Calu3 (cell line): ENCODE measurements around the gene ZNF444. TPM values are rescaled to one million over a fixed set of nuclear protein-coding genes. Genes with fewer than 3 reads are reported as not detected.

ENCODE experiments used
- BruUV-seq: library from RNA; stranded (reverse); fragments of 400-500 nt; replicated peaks from 2 replicates; lab custom pipeline; 2021; lab: Mats Ljungman, UMichigan
- CTCF ChIA-PET: fragments of 300-600 bp; sonication (Branson Sonifier 250); formaldehyde crosslinking; loops from one replicate; lab custom pipeline; 2022; ENCODE audit warnings: antibody characterized with exemption; lab: Charles Lee
- DNase-seq: peaks from one replicate; pipeline ENCODE4 v3.0.0; 2022
- H3K27ac Mint-ChIP-seq: one replicate; pipeline ENCODE4 v1.8.0; 2022; ENCODE audit warnings: mixed read lengths; ENCODE audit not compliant: unreplicated experiment
- H3K27me3 Mint-ChIP-seq: one replicate; pipeline ENCODE4 v1.8.0; 2022; ENCODE audit warnings: mixed read lengths; ENCODE audit not compliant: unreplicated experiment
- H3K36me3 Mint-ChIP-seq: one replicate; pipeline ENCODE4 v1.8.0; 2022; ENCODE audit warnings: mild to moderate bottlenecking, moderate library complexity, mixed read lengths; ENCODE audit not compliant: insufficient read depth, unreplicated experiment
- H3K4me1 Mint-ChIP-seq: one replicate; pipeline ENCODE4 v1.8.0; 2022; ENCODE audit warnings: mild to moderate bottlenecking, low read depth, mixed read lengths; ENCODE audit not compliant: unreplicated experiment
- H3K4me3 Mint-ChIP-seq: one replicate; pipeline ENCODE4 v1.8.0; 2022; ENCODE audit warnings: mild to moderate bottlenecking, low read depth, moderate library complexity, mixed read lengths; ENCODE audit not compliant: unreplicated experiment
- H3K9me3 Mint-ChIP-seq: one replicate; pipeline ENCODE4 v1.8.0; 2022; ENCODE audit warnings: low read depth, mixed read lengths; ENCODE audit not compliant: unreplicated experiment
- intact Hi-C: fragments of 100-400 bp; cut with micrococcal nuclease; formaldehyde crosslinking; loops from one replicate; pipeline ENCODE4 v1.10.0; 2022; ENCODE audit not compliant: unreplicated experiment
- total RNA-seq: library from RNA; stranded (reverse); gene quantifications from 2 replicates; pipeline ENCODE4 v1.2.3, GENCODE V29; 2022
- TF ChIP-seq, protein P1 (sequence below): fragments of 200-600 bp; IDR thresholded peaks from one replicate; pipeline ENCODE4 v1.8.0; 2022; ENCODE audit warnings: antibody characterized with exemption; ENCODE audit not compliant: unreplicated experiment

The ZNF444 gene
- total RNA-seq, 1 experiment from 2014 or later, result 78.6 TPM

DNA sequence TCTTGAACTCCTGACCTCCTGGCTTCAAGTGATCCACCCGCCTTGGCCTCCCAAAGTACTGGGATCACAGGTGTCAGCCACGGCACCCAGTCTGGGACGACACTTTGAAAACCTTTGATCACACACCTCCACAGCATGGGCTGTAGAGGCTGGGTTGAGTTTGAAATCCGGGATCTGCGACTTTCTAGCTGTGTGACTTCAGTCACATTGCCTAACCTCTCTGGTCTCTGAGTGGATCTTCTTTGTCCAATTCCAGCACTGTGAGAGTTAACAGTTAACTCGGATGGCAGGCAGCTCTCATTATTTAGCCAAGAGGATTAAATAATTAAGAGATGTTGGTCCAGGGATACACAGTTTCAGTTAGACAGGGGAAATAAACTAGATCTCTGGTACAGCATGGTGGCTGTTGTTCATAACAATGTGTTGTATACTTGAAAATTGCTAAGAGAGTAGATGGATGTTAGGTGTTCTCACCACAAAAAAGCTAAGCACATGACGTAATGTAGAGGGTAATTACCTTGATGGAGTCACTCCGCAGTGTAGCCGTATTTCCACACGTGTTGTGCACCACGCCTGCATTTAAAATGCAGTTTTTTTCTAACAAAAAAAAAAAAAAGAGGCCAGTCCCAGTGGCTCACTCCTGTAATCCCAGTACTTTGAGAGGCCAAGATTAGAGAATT, 36.6 kb downstream of the ZNF444 start:
- no peaks in the 10 kb centered on the region for H3K9me3 Mint-ChIP-seq
- no peaks in the 10 kb centered on the region for H3K4me1 Mint-ChIP-seq
- no peak overlapping the region for H3K27ac Mint-ChIP-seq
- no peak for DNase-seq
- CTCF ChIA-PET, result interaction anchor here (0.7 kb wide), 1 partner anchor 276 kb away, joined by 6 read pairs; no protein-coding TSS in a partner anchor
- no peak overlapping the region for H3K4me3 Mint-ChIP-seq
- no peaks in the 10 kb centered on the region for H3K36me3 Mint-ChIP-seq
- TF ChIP-seq, protein P1, sequence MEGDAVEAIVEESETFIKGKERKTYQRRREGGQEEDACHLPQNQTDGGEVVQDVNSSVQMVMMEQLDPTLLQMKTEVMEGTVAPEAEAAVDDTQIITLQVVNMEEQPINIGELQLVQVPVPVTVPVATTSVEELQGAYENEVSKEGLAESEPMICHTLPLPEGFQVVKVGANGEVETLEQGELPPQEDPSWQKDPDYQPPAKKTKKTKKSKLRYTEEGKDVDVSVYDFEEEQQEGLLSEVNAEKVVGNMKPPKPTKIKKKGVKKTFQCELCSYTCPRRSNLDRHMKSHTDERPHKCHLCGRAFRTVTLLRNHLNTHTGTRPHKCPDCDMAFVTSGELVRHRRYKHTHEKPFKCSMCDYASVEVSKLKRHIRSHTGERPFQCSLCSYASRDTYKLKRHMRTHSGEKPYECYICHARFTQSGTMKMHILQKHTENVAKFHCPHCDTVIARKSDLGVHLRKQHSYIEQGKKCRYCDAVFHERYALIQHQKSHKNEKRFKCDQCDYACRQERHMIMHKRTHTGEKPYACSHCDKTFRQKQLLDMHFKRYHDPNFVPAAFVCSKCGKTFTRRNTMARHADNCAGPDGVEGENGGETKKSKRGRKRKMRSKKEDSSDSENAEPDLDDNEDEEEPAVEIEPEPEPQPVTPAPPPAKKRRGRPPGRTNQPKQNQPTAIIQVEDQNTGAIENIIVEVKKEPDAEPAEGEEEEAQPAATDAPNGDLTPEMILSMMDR, result no peak
- H3K27me3 Mint-ChIP-seq, result peaks cover 73% of the 10 kb centered on the region
- intact Hi-C loops, result loop anchor here (10.0 kb wide), 1 partner anchor 157 kb away; no protein-coding TSS in a partner anchor
- BruUV-seq, result no TSS peak

DNA sequence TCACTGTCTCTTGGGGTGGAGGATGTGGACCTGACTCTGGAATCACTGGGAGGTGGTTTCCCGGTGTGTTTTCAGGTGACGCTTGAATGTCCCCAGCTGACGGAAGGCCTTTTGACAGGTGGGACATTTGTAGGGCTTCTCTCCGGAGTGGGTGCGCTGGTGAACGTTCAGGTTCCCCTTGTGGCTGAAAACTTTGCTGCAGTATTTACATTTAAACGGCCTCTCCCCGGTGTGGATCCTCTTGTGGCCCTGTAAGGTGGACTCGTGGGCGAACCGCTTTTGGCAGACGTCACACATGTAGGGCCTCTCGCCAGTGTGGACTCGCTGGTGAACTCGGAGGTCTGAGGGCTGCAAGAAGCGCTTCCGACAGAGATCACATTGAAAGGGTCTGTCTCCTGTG, 48.7 kb downstream of the ZNF444 start:
- Mint-ChIP-seq H3K27me3 (peaks cover 51% of the 10 kb centered on the region), H3K27ac (no peak overlapping the region), H3K36me3 (no peaks in the 10 kb centered on the region), H3K4me1 (no peaks in the 10 kb centered on the region), H3K9me3 (no peaks in the 10 kb centered on the region), H3K4me3 (no peak overlapping the region)
- TF ChIP-seq, protein P1, result no peak
- BruUV-seq, result no TSS peak
- CTCF ChIA-PET, result no interaction called here
- intact Hi-C loops, result no loop called here
- DNase-seq, result no peak

DNA sequence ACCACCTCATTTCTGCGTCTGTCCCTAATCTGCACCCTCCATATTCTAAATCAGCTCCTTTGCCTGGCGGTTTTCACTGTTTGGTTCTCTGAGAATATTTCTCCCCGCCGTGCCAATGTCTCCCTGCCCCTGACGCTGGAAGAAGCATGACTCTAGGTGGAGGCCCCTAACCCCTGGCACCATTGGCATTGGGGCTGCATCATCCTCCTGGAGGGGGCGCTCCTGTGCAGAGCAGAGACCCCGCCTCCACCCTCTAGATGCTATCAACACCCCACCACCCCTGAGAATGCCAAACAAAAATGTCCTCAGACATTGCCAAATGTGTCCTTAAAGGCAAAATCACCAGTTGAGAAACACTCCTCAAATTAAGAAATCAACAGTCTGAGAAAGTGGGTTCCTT, 50.0 kb downstream of the ZNF444 start:
- no peak for DNase-seq
- intact Hi-C loops, result no loop called here
- H3K4me3 Mint-ChIP-seq, result no peak overlapping the region
- H3K4me1 Mint-ChIP-seq, result no peaks in the 10 kb centered on the region
- no peaks in the 10 kb centered on the region for H3K9me3 Mint-ChIP-seq
- H3K27ac Mint-ChIP-seq, result no peak overlapping the region
- no TSS peak for BruUV-seq
- TF ChIP-seq, protein P1, result no peak
- H3K36me3 Mint-ChIP-seq, result no peaks in the 10 kb centered on the region
- peaks cover 42% of the 10 kb centered on the region for H3K27me3 Mint-ChIP-seq
- CTCF ChIA-PET, result no interaction called here

DNA sequence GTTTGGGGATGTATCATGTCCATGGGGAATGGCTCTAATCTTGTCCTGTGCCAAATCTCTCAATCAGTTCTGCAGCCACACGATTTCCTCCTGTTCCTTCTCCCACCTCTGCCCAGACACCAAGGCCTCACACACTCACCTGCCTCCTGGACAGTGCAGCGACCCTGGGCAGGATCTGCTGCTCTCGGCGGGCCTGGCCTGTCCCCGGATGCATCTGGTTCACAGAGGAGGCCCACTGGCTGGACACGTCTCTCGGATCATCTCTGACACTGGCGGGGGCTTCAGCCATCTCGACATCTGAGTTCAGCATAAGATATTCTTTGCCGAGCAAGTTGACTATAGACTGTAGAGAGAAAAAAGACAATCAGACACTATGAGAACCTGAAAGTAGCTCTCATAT, 50.6 kb downstream of the ZNF444 start:
- Mint-ChIP-seq H3K27me3 (peaks cover 42% of the 10 kb centered on the region), H3K4me3 (no peak overlapping the region), H3K4me1 (no peaks in the 10 kb centered on the region), H3K9me3 (no peaks in the 10 kb centered on the region), H3K36me3 (no peaks in the 10 kb centered on the region), H3K27ac (no peak overlapping the region)
- DNase-seq, result no peak
- CTCF ChIA-PET, result interaction anchor here (1.0 kb wide), 1 partner anchor 27 kb away, joined by 3 read pairs; no protein-coding TSS in a partner anchor
- intact Hi-C loops, result no loop called here
- no TSS peak for BruUV-seq
- TF ChIP-seq, protein P1, result no peak
